NCI-H82 (cell line): ENCODE measurements around the gene PCNX2.

Experiments
- DNase-seq: peaks from one replicate; lab custom pipeline; 2025; lab: John Stamatoyannopoulos, UW

Gene PCNX2

DNA sequence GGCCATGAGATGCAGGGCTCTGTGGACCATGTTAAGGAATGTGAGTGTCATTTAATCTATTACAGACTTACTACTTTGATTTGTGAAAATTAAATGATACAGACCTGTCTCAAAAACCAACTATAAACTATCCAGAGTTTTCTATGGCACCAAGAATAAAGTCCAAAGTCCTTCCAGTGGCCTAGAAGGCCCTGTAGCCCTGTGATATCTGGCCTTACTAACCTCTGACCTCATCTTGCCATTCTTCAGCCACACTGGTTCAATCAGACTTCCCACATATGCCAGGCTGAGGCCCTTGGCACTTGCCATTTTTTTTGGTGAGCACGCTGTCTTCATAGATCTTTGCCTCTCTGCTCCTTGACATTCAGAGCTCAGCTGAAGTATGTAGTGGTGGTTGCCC, 337.5 kb downstream of the PCNX2 start:
- no peak for DNase-seq

- no peak for DNase-seq
These were observed 339.4 kb downstream of the PCNX2 start for GRCh38 chr1:232956081-232956480.

DNA sequence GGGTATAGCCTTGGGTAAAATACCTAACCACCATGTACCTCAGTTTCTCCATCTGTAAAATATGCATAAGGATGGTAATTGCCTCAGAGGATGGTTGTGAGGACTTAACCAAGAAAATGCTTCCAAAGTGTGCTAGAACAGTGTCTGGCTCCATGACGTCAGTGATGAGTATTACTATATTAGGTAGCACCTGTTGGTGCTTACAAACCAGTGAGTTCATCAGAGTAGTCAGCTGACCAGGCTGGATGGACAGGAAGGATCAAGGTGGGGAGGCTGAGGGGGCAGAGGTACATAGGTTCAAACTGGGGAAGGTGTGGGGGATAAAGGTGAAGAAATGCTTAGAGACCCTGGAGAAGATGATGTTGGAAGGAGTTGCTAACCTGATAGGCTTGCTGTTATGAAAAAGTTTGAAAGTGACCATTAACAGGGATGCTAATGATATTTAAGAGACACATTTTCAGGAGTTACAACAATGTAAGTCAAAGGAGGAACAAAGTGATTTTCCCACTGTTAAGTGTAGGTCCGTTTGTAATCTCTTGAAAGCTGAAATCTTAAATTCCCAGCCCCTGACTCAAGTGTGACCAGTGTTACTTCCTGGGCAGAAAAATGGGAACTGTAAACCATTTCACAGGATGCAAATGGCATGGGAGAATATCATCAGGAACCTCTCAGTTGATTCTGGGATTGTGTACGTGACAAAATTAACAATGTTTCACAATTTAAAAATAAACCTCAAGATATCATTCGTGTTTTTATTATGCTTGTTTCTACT, 340.7 kb downstream of the PCNX2 start:
- no peak for DNase-seq

- peak; percentile 90 for DNase-seq
These were observed 342.7 kb downstream of the PCNX2 start for GRCh38 chr1:232952514-232953499.

GRCh38 chr1:232951605-232952004, 343.9 kb downstream of the PCNX2 start:
- DNase-seq: no peak

DNA sequence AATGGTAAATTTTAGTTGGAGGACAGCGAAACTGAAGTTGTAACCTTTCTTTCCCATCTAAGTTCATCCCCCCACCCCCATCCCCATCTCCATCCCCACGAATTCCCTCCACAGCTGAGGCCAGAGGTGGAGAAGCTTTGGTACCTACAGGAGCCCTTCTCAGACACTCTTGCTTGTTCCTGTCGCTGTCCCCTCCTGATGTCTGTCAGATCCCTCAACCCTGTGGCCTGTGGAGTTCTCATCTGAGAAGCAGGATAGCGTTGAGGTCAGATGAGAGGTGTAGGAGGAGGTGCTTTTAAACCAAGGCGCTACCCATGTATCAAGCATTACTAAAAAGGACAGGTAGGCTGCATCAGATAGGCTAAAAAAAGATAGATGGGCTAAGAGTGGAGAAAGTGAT, 344.3 kb downstream of the PCNX2 start:
- DNase-seq: peak; percentile 58

DNA sequence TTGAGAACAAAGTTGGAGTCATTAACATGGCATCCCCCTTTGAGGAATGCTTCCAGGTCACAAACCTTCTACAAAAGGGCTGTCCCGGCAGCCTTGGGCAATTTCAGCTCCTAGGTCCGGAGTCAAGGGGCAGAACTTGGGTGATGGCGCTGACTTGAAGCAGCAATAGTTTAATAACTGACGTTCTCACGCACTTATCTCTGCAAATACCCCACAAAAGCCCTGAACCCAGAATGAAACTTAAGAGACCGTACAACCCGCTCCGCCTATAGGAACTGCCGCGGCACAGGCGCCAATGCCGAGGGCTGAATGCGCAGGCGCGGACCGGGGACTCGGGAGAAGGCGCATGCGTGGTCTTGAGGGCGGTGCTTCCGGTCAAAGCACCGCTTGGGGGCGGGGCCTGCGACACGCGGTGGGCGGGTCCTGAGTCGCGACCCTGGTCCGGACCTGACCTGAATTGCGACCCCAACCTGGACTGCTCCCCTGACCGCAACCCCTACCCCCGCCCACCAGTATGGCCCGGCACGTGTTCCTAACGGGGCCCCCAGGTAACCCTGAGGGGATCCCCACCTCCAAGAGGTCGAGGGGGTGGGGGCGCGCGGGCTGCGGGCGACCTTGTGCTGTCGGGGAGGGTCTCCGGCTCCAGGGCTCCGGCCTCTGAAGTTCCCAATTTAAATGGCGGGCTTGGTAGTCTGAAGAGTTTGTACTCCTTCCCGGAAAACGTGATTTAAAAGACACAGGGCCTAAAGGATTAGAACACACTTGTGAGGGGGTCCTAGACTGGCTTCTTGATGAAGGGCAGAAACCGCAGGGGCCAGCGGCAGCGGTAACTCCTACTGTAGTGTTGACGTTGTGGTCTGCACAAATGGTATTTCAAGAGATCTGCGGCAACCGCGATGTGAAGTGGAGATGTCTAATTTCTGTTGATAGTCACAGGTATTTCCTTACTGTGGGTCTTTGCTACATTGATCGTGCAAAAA, 345.0 kb downstream of the PCNX2 start, which contains the start of gene NTPCR:
Gene NTPCR, plus strand, starts transcription at position 415 of the 980 bp plus-strand sequence. Its CDS starts 100 bp downstream, at position 515.
- DNase-seq: peak; percentile 98

DNA sequence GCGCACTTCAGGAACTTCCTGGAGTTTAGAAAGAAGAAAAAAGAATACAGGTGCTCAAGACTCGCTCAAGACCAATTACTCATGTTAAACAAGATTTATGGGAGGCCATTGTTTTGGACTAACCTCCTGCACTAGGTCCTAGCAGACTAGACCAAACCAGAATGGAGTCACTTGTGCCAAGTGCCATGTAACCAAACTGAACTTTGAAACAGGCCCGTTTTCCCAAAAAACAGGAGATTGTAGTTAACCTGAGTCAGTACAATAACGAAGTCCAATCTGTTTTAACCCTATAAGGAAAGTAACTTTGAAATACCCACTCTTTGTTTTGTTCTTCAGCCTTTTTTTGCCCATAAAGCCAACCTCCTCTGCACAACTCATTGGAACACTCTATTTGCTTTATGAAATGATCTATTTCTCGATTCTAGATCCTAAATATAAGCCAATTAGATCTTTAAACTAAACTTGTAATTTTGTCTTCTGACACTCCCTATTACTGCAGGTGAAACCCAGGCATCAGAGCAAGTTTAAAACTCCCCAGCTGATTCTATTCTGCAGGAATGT, 345.8 kb downstream of the PCNX2 start:
- no peak for DNase-seq

DNA sequence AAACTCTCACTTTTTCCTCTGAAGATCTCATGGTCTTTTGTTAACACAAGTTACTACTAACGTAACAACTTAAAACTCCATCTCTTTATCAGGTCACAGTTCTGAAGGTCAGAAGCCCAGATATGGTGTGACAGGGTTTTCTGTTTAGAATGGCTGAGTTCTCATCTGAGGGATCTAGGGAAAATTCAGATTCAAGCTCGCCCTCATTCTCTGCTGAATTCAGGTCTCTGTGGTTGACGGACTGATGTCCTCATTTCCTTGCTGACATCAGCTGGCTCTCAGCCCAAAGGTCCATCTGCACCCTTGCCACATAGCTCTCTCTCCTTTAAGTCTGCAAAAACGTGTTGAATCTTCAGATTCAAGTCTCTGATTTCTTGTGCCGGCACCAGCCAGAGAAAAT, 351.2 kb downstream of the PCNX2 start:
- DNase-seq: no peak

- DNase-seq: no peak
These were observed 351.8 kb downstream of the PCNX2 start for GRCh38 chr1:232943679-232944252.

DNA sequence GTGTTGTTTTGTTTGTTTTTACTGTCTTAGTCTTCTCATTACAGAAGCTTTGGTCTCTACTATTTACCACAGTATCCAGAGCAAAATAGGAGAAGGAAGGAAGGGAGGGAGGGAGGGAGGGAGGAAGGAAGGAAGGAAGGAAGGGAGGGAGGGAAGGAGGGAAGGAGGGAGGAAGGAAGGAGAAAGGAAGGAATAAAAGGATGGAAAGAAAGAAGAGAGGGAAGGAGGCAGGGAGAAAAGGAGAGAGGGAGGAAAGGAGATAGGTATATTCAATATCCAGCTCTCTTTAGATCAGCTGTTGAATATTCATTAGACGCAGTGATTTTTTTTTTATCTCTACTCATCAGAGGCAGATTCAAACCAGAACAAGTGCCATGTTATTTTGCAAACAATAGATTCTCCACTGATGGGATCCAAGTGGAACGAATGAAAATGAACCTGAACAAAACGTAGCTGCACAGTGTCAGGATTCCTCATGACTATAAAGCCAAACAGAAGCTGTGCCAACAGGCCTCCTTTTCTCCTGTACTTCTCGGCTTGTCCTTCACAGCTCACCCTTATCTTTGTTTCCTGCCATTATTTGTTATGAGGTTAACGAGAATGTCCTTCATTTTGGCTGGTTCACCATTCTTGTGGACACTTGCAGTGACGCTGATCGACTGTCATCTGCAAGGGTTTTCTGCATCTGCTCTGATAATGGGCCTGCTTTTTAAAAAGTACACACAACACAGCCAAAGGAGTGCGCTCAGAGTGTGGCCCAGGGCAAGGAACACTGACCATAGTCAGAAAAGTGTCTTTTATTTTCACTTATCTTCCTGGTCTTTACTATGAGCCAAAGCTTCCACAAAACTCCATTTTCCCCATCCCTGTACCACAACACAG, 352.9 kb downstream of the PCNX2 start:
- DNase-seq: no peak

DNA sequence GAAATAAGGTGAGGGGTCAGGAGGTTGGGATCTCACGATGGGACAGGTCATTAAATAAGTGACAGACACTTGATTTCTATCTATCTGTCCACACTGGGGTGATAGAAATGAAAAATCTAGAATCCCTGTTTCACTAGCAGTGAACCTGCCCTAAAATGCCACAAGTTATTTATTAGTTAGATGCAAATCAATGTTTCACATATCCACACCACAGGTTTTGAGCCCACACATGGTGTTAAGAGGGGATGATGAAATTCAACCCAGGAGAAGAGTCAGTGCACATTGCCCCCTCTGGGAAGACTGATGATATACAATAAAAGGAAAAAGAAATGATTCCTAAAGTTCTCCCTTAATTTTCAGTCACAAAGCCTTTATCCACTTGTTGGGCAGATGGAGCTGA, 355.3 kb downstream of the PCNX2 start:
- DNase-seq: no peak

DNA sequence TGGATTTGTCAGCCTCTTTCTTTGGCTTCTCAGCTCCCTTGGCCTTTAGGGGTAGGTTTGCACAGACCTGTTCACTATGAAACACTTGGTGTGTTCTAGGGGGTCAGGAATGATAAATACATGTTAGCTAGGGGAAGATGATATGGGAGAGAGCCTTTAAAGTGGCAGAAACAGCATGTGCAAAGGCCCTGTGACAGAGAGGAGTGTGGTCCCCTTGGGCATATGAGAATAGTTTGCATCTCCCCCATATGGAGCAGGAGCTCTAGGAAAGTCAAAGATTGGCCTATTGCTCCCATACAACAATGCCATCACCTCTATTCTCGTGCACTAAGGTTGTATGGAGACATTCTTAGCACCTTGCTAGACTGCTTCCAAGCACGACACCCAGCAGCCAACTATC, 355.8 kb downstream of the PCNX2 start:
- no peak for DNase-seq

DNA sequence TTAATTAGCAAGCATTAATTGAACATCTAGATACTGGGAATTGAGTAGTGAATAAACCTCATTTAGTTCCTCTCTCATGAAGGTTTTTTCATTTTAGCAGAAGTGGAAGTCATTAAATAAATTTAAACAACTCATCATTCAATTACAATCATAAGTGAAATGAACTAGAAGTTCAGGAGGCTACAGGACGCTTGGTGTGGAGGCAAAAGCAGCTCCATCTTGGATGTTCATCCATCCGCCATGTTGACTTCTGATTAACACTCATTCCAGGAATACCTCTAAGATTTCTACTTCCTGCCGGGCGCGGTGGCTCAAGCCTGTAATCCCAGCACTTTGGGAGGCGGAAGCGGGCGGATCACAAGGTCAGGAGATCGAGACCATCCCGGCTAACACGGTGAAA, 356.6 kb downstream of the PCNX2 start:
- no peak for DNase-seq

GRCh38 chr1:232937741-232938375, 357.7 kb downstream of the PCNX2 start:
- DNase-seq: no peak

- no peak for DNase-seq
These were observed 358.6 kb downstream of the PCNX2 start for GRCh38 chr1:232936941-232937340.
